Keratinocyte (primary cell): ENCODE results near the gene UNK. TPM values are rescaled to one million over a fixed set of nuclear protein-coding genes. Genes with fewer than 3 reads are reported as not detected.

Experiments
- DNase-seq: peaks from one replicate; pipeline ENCODE4 v3.0.0-alpha.2; 2011; ENCODE audit warnings: low read depth, missing footprints, low spot score
- FAIRE-seq: peaks from 2 replicates; lab custom pipeline; 2011; peaks lifted over from hg19 to GRCh38; lab: Jason Lieb, UNC
- H2AFZ ChIP-seq: 2 replicates; pipeline ENCODE4 v1.6.0; 2012; ENCODE audit warnings: low read length, control low read depth, inconsistent platforms; ENCODE audit not compliant: control insufficient read depth
- H3K27ac ChIP-seq: 2 replicates; pipeline ENCODE4 v1.5.1; 2011; ENCODE audit warnings: low read length; ENCODE audit not compliant: control insufficient read depth, insufficient read depth
- H3K27me3 ChIP-seq: 3 replicates; pipeline ENCODE4 v1.6.0; 2011; ENCODE audit warnings: low read length; ENCODE audit not compliant: control insufficient read depth, insufficient read depth; ENCODE audit errors: extremely low read depth
- H3K36me3 ChIP-seq, 2 experiments: 2 replicates in 1 of 2; 3 replicates in 1 of 2; pipeline ENCODE4 v1.5.1; 2011; ENCODE audit warnings: low read length in 2 of 2, mild to moderate bottlenecking in 1 of 2; ENCODE audit not compliant: control insufficient read depth in 2 of 2, insufficient read depth in 2 of 2; ENCODE audit errors: extremely low read depth in 1 of 2
- H3K4me1 ChIP-seq: 3 replicates; pipeline ENCODE4 v1.5.1; 2011; ENCODE audit warnings: low read length; ENCODE audit not compliant: control insufficient read depth, insufficient read depth; ENCODE audit errors: extremely low read depth
- H3K4me2 ChIP-seq: 3 replicates; pipeline ENCODE4 v1.6.0; 2011; ENCODE audit warnings: low read depth, low read length; ENCODE audit not compliant: control insufficient read depth, insufficient read depth; ENCODE audit errors: extremely low read depth
- H3K4me3 ChIP-seq, 3 experiments: fragments of 200-600 bp in 1 of 3; sonication (generic) in 1 of 3; 2 replicates in 2 of 3; 3 replicates in 1 of 3; pipeline ENCODE4 v1.5.1; 2011 to 2016; ENCODE audit warnings: low read length in 3 of 3, mild to moderate bottlenecking in 3 of 3, control low read depth in 2 of 3, inconsistent platforms in 1 of 3, low read depth in 1 of 3, mixed read lengths in 1 of 3, mixed run types in 1 of 3, moderate library complexity in 1 of 3; ENCODE audit not compliant: control insufficient read depth in 2 of 3, insufficient read depth in 2 of 3; ENCODE audit errors: extremely low read depth in 1 of 3
- H3K79me2 ChIP-seq: 2 replicates; pipeline ENCODE4 v1.6.0; 2012; ENCODE audit warnings: low read length; ENCODE audit not compliant: control insufficient read depth, insufficient read depth
- H3K9ac ChIP-seq: 3 replicates; pipeline ENCODE4 v1.6.0; 2011; ENCODE audit warnings: low read length; ENCODE audit not compliant: control insufficient read depth, insufficient read depth; ENCODE audit errors: extremely low read depth
- H3K9me1 ChIP-seq: 3 replicates; pipeline ENCODE4 v1.6.0; 2011; ENCODE audit warnings: low read length; ENCODE audit not compliant: control insufficient read depth, insufficient read depth; ENCODE audit errors: extremely low read depth
- H3K9me3 ChIP-seq: 2 replicates; pipeline ENCODE4 v1.5.1; 2012; ENCODE audit warnings: low read depth, low read length; ENCODE audit not compliant: control insufficient read depth
- H4K20me1 ChIP-seq: 3 replicates; pipeline ENCODE4 v1.6.0; 2011; ENCODE audit warnings: low read length; ENCODE audit not compliant: control insufficient read depth, insufficient read depth; ENCODE audit errors: extremely low read depth
- CTCF ChIP-seq, 3 experiments: IDR thresholded peaks in 1 of 3; conservative IDR thresholded peaks in 1 of 3; optimal IDR thresholded peaks in 1 of 3; 2 replicates in 2 of 3; 3 replicates in 1 of 3; pipeline versions ENCODE3 to v1.5.1; 2011; ENCODE audit warnings: low read length in 3 of 3, mild to moderate bottlenecking in 3 of 3, moderate library complexity in 2 of 3, control low read depth in 1 of 3, inconsistent platforms in 1 of 3; ENCODE audit not compliant: insufficient read depth in 2 of 3; ENCODE audit errors: extremely low read depth in 1 of 3
- EZH2 ChIP-seq: IDR thresholded peaks from one replicate; pipeline ENCODE4 v1.6.1; 2012; ENCODE audit warnings: inconsistent platforms, mild to moderate bottlenecking, low read length, moderate library complexity
- dilution Hi-C: fragments of 300-500 bp; cut with MboI; formaldehyde crosslinking; loops from one replicate; pipeline ENCODE4 v1.7.0; 2020; ENCODE audit warnings: low sequenced_read_pairs; ENCODE audit not compliant: extremely low pct_ligation_motif_present
- polyA plus RNA-seq, 5 experiments: library from polyadenylated mRNA; depleted of rRNA in 3 of 5; stranded (reverse) in 3 of 5; stranded (forward) in 1 of 5; unstranded in 1 of 5; fragments of >200 nt; gene quantifications; 1 replicate in 1 of 5; 2 replicates in 3 of 5; 3 replicates in 1 of 5; pipeline versions ENCODE4 v1.2.1 to v1.2.3, GENCODE V29; 2011 to 2012; ENCODE audit warnings: missing spikeins in 2 of 5, low read depth in 1 of 5, low replicate concordance in 1 of 5

The UNK gene
- polyA plus RNA-seq, 1 donor (not counting 4 experiments of a cell fraction or from before 2014, with no cell fraction given): 13.0 TPM

GRCh38 chr17:75830164-75831031, 45.8 kb downstream of the UNK start:
- no peak overlapping the region for H3K9ac ChIP-seq
- TF ChIP-seq CTCF (optimal IDR thresholded peaks at IDR 0.05 in 1 of 3, IDR thresholded peaks at IDR 0.05 in 1 of 3, conservative IDR thresholded peaks at IDR 0.05 in 1 of 3; ENCODE audit: extremely low read depth in 1 of 3, insufficient read depth in 2 of 3, low read length in 3 of 3) (peak; percentile 56 to 64 (median 64)), EZH2 (no peak)

GRCh38 chr17:75831032-75831571, 46.5 kb downstream of the UNK start:
- dilution Hi-C loops: no loop called here
- Histone ChIP-seq H3K9ac (no peak overlapping the region), H3K27me3 (no peaks in the 10 kb centered on the region), H4K20me1 (no peaks in the 10 kb centered on the region), H3K9me1 (no peaks in the 10 kb centered on the region), H3K9me3 (no peaks in the 10 kb centered on the region), H3K27ac (no peak overlapping the region), H3K4me1 (peaks cover 3% of the 10 kb centered on the region), H3K79me2 (no peaks in the 10 kb centered on the region), H3K36me3 (no peaks in the 10 kb centered on the region), H3K4me2 (no peak overlapping the region), H2AFZ (no peak overlapping the region), H3K4me3 (no peak overlapping the region)
- no peak for TF ChIP-seq EZH2
- DNase-seq (no peak), FAIRE-seq (no peak)

More at GRCh38 chr17:75830164-75831031, 45.8 kb downstream of the UNK start:
- no peak overlapping the region for H2AFZ ChIP-seq
- peaks cover 3% of the 10 kb centered on the region for H3K4me1 ChIP-seq
- H3K27me3 ChIP-seq: no peaks in the 10 kb centered on the region
- no peaks in the 10 kb centered on the region for H3K9me1 ChIP-seq
- no peaks in the 10 kb centered on the region for H4K20me1 ChIP-seq
- H3K4me2 ChIP-seq: no peak overlapping the region
- no peaks in the 10 kb centered on the region for H3K9me3 ChIP-seq
- no peaks in the 10 kb centered on the region for H3K36me3 ChIP-seq
- no peak overlapping the region for H3K4me3 ChIP-seq
- H3K79me2 ChIP-seq: no peaks in the 10 kb centered on the region
- dilution Hi-C loops: no loop called here
- no peak overlapping the region for H3K27ac ChIP-seq
- DNase-seq: no peak
- no peak for FAIRE-seq
